Stimulated activated CD4-positive, alpha-beta T cell treated with anti-CD3 and anti-CD28 coated beads, Interleukin-2, amount 100 ng/mL, for 4 hours (primary cell): ENCODE measurements around the gene SLC9A8.
"Not testable (repeated sequence)": the region's sequence is repeated elsewhere in the genome, so short reads cannot be mapped to it uniquely, and the experiment has no call there.

Source experiments
- DNase-seq: peaks from one replicate; pipeline ENCODE4 v3.0.0-alpha.2; 2020; ENCODE audit warnings: low read depth

Gene SLC9A8

GRCh38 chr20:49812507-49813304 lies at the start of gene SLC9A8:
SLC9A8 (plus strand) TSS chr20:49812828; CDS start chr20:49812923, 95 bp downstream.
- DNase-seq, result peak; percentile 74

- DNase-seq, result no peak
Measured at GRCh38 chr20:49762940-49763766, 49.5 kb upstream of the SLC9A8 start.

- DNase-seq, result no peak
Measured at GRCh38 chr20:49765413-49765736, 47.3 kb upstream of the SLC9A8 start.

GRCh38 chr20:49765846-49766541 lies 46.6 kb upstream of the SLC9A8 start:
- no peak for DNase-seq

GRCh38 chr20:49766979-49767521 lies 45.6 kb upstream of the SLC9A8 start:
- no peak for DNase-seq

GRCh38 chr20:49768204-49769047 lies 44.2 kb upstream of the SLC9A8 start:
- no peak for DNase-seq

- no peak for DNase-seq
Measured at GRCh38 chr20:49769048-49769581, 43.5 kb upstream of the SLC9A8 start.

GRCh38 chr20:49770634-49771033 lies 42.0 kb upstream of the SLC9A8 start:
- no peak for DNase-seq

- DNase-seq, result not testable (repeated sequence)
Measured at GRCh38 chr20:49774213-49774612, 38.4 kb upstream of the SLC9A8 start.

GRCh38 chr20:49775229-49775693 lies 37.4 kb upstream of the SLC9A8 start:
- no peak for DNase-seq

GRCh38 chr20:49779972-49780371 lies 32.7 kb upstream of the SLC9A8 start:
- no peak for DNase-seq

- DNase-seq, result no peak
Measured at GRCh38 chr20:49781676-49782075, 31.0 kb upstream of the SLC9A8 start.

- not testable (repeated sequence) for DNase-seq
Measured at GRCh38 chr20:49782439-49782838, 30.2 kb upstream of the SLC9A8 start.

GRCh38 chr20:49783021-49783995 lies 29.3 kb upstream of the SLC9A8 start:
- not testable (repeated sequence) for DNase-seq

GRCh38 chr20:49784291-49784690 lies 28.3 kb upstream of the SLC9A8 start:
- DNase-seq, result no peak

GRCh38 chr20:49785149-49785851 lies 27.3 kb upstream of the SLC9A8 start:
- no peak for DNase-seq

- no peak for DNase-seq
Measured at GRCh38 chr20:49785852-49786175, 26.8 kb upstream of the SLC9A8 start.

- no peak for DNase-seq
Measured at GRCh38 chr20:49786196-49786595, 26.4 kb upstream of the SLC9A8 start.

- no peak for DNase-seq
Measured at GRCh38 chr20:49786668-49787370, 25.8 kb upstream of the SLC9A8 start.
